Left lung (tissue), 10 donors: ENCODE results near the gene THEMIS. TPM values are rescaled to one million over a fixed set of nuclear protein-coding genes. Genes with fewer than 3 reads are reported as not detected.

Experiments used
- ATAC-seq: fragments of 200-7000 bp; cut with Tn5 transposase; one replicate; pipeline ENCODE4 v1.9.1; 2020; ENCODE audit warnings: moderate library complexity
- DNase-seq, 4 donors: peaks; one replicate each; pipeline ENCODE4 v3.0.0-alpha.2; 2013 to 2020
- H3K27ac ChIP-seq, 2 donors: fragments of 200-600 bp; sonication (generic) in 1 of 2; one replicate each; pipeline versions ENCODE4 v1.5.0 to v1.8.0; 2020 to 2021
- H3K27me3 ChIP-seq, 2 donors: fragments of 200-600 bp; sonication (generic) in 1 of 2; one replicate each; pipeline versions ENCODE4 v1.5.0 to v1.8.0; 2020 to 2021
- H3K36me3 ChIP-seq, 2 donors: fragments of 200-600 bp; sonication (generic) in 1 of 2; one replicate each; pipeline versions ENCODE4 v1.5.0 to v1.8.0; 2020 to 2021
- H3K4me1 ChIP-seq, 2 donors: fragments of 200-600 bp; one replicate each; pipeline ENCODE4 v1.8.0; 2021
- H3K4me3 ChIP-seq, 2 donors: fragments of 200-600 bp; sonication (generic) in 1 of 2; one replicate each; pipeline versions ENCODE4 v1.5.0 to v1.8.0; 2020 to 2021; ENCODE audit warnings: mild to moderate bottlenecking in 1 of 2
- H3K9me3 ChIP-seq, 2 donors: fragments of 200-600 bp; sonication (generic) in 1 of 2; one replicate each; pipeline versions ENCODE4 v1.5.0 to v1.8.0; 2020 to 2021
- CTCF ChIP-seq, 2 donors: fragments of 200-600 bp; sonication (generic) in 1 of 2; IDR thresholded peaks; one replicate each; pipeline versions ENCODE4 v1.5.0 to v1.8.0; 2021; ENCODE audit warnings: antibody characterized with exemption in 2 of 2
- intact Hi-C, 2 donors: fragments of 100-400 bp; cut with DNase I; formaldehyde crosslinking; loops; one replicate each; pipeline versions ENCODE4 v1.11.2 to v1.14.2; 2022
- polyA plus RNA-seq, 6 donors: library from polyadenylated mRNA; unstranded; fragments of 120-200 nt; gene quantifications; one replicate each; pipeline ENCODE4 v1.2.1, GENCODE V29; 2013; ENCODE audit not compliant: insufficient read length in 6 of 6
- total RNA-seq, 2 donors: library from RNA; stranded (reverse); fragmentation: NEBNext Ultra II Directional; extraction: Animal tissue kit (Norgen Biotek cat#: 25700); gene quantifications; one replicate each; pipeline ENCODE4 v1.2.1, GENCODE V29; 2021
- donor health status: DM: no; HTN: yes; CAD: no.
- donor health status: DM: no; HTN: no; CAD: no.

The THEMIS gene
- total and polyA plus RNA-seq, 8 donors, result 0.08 to 2.6 (median 0.20) TPM

DNA sequence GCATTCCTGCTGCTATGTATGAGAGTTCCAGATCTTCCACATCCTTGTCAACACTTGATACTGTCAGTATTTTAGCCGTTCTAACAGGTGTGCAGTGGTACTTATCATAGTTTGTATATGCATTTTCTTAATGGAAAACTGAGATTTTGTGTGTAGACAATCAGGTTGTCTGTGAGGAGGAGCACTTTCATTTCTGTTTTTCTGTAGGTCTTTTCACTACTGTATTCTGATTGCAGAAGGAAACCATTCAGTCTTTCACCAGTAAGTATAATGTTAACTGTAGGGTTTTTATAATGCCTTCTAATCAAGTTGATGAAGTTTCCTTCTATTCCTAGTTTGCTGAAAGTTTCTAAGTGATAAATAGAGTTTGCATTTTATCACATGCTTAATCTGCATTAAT, 216.4 kb downstream of the THEMIS start:
- ATAC-seq, result no peak
- intact Hi-C loops, result no loop called here
- Histone ChIP-seq H3K27me3 (no peaks in the 10 kb centered on the region), H3K4me1 (no peaks in the 10 kb centered on the region), H3K9me3 (peaks cover 0 to 6% of the 10 kb centered on the region in 2 donors), H3K36me3 (no peaks in the 10 kb centered on the region), H3K27ac (no peak overlapping the region), H3K4me3 (no peak overlapping the region)
- DNase-seq, result no peak
- no peak for TF ChIP-seq CTCF (IDR thresholded peaks at IDR 0.05)
